Measurements from ENCODE around the gene COX18. TPM values are rescaled to one million over a fixed set of nuclear protein-coding genes. Genes with fewer than 3 reads are reported as not detected.

Gene COX18
- total RNA-seq, 3 donors from 2014 or later (not counting 1 experiment from before 2014, with no cell fraction given) = 9.6 to 10.3 (median 9.7) TPM

GRCh38 chr4:73053974-73054480, 15.5 kb downstream of the COX18 start:
- H3K27ac Mint-ChIP-seq = peak overlapping the region in 1 of 2 donors; percentile 56
- intact Hi-C loops (cut with micrococcal nuclease) = no loop called here
- 100% methylated on average over 1 of the region's 2 CpGs for WGBS (ENCODE audit: insufficient coverage)

GRCh38 chr4:73053076-73053475, 16.4 kb downstream of the COX18 start:
- H3K36me3 Mint-ChIP-seq = peaks cover 8% of the 10 kb centered on the region
- no peak overlapping the region for H3K4me3 Mint-ChIP-seq
- no peaks in the 10 kb centered on the region for H3K4me1 Mint-ChIP-seq
- peaks cover 32% of the 10 kb centered on the region for H3K36me3 ChIP-seq (ENCODE audit: control insufficient read depth, insufficient read depth, low read length)
- no peaks in the 10 kb centered on the region for H3K4me1 ChIP-seq (ENCODE audit: control insufficient read depth, insufficient read depth, low read length)
- no peaks in the 10 kb centered on the region for H3K27me3 ChIP-seq (ENCODE audit: control insufficient read depth, insufficient read depth, low read length)
- DNase-seq (no peak), ATAC-seq (no peak)
- no peak overlapping the region for H3K27ac ChIP-seq (ENCODE audit: low read length)
- intact Hi-C loops (cut with micrococcal nuclease) = no loop called here
- no peaks in the 10 kb centered on the region for H3K9me3 ChIP-seq (ENCODE audit: control insufficient read depth, insufficient read depth, low read length)
- no peak overlapping the region for H3K27ac Mint-ChIP-seq
- no peak overlapping the region for H3K4me3 ChIP-seq (ENCODE audit: low read length)
- no peaks in the 10 kb centered on the region for H3K9me3 Mint-ChIP-seq
- 92% methylated on average over 5 of the region's 5 CpGs for WGBS (ENCODE audit: insufficient coverage)
- H3K27me3 Mint-ChIP-seq (ENCODE audit: low read depth in 2 of 2) = no peaks in the 10 kb centered on the region
- no peak for TF ChIP-seq CTCF (IDR thresholded peaks at IDR 0.05)

More at GRCh38 chr4:73053974-73054480, 15.5 kb downstream of the COX18 start:
- Histone ChIP-seq H3K36me3 (ENCODE audit: control insufficient read depth, insufficient read depth, low read length) (peaks cover 41% of the 10 kb centered on the region), H3K27me3 (ENCODE audit: control insufficient read depth, insufficient read depth, low read length) (no peaks in the 10 kb centered on the region), H3K9me3 (ENCODE audit: control insufficient read depth, insufficient read depth, low read length) (no peaks in the 10 kb centered on the region), H3K4me3 (ENCODE audit: low read length) (no peak overlapping the region), H3K4me1 (ENCODE audit: control insufficient read depth, insufficient read depth, low read length) (no peaks in the 10 kb centered on the region), H3K27ac (ENCODE audit: low read length) (no peak overlapping the region)
- no peak for ATAC-seq
- no peak for DNase-seq
- no peaks in the 10 kb centered on the region for H3K9me3 Mint-ChIP-seq
- no peak for TF ChIP-seq CTCF (IDR thresholded peaks at IDR 0.05)
- H3K36me3 Mint-ChIP-seq = peaks cover 8% of the 10 kb centered on the region
- no peak overlapping the region for H3K4me3 Mint-ChIP-seq
- H3K27me3 Mint-ChIP-seq (ENCODE audit: low read depth in 2 of 2) = no peaks in the 10 kb centered on the region
- H3K4me1 Mint-ChIP-seq = no peaks in the 10 kb centered on the region

- DNase-seq = no peak
- 100% methylated on average over 1 of the region's 1 CpG for WGBS (ENCODE audit: insufficient coverage)
- intact Hi-C loops (cut with micrococcal nuclease) = no loop called here
- Mint-ChIP-seq H3K27me3 (ENCODE audit: low read depth in 2 of 2) (no peaks in the 10 kb centered on the region), H3K4me1 (no peaks in the 10 kb centered on the region), H3K27ac (no peak overlapping the region), H3K36me3 (peaks cover 8% of the 10 kb centered on the region), H3K9me3 (no peaks in the 10 kb centered on the region), H3K4me3 (no peak overlapping the region)
- no peak for TF ChIP-seq CTCF (IDR thresholded peaks at IDR 0.05)
- Histone ChIP-seq H3K4me1 (ENCODE audit: control insufficient read depth, insufficient read depth, low read length) (no peaks in the 10 kb centered on the region), H3K9me3 (ENCODE audit: control insufficient read depth, insufficient read depth, low read length) (no peaks in the 10 kb centered on the region), H3K27me3 (ENCODE audit: control insufficient read depth, insufficient read depth, low read length) (no peaks in the 10 kb centered on the region), H3K4me3 (ENCODE audit: low read length) (no peak overlapping the region), H3K36me3 (ENCODE audit: control insufficient read depth, insufficient read depth, low read length) (peaks cover 22% of the 10 kb centered on the region), H3K27ac (ENCODE audit: low read length) (no peak overlapping the region)
- no peak for ATAC-seq
These were observed 17.9 kb downstream of the COX18 start for GRCh38 chr4:73051625-73052024.

GRCh38 chr4:73045879-73046278, 23.6 kb downstream of the COX18 start:
- Histone ChIP-seq H3K4me3 (ENCODE audit: low read length) (no peak overlapping the region), H3K4me1 (ENCODE audit: control insufficient read depth, insufficient read depth, low read length) (no peaks in the 10 kb centered on the region), H3K27me3 (ENCODE audit: control insufficient read depth, insufficient read depth, low read length) (no peaks in the 10 kb centered on the region), H3K36me3 (ENCODE audit: control insufficient read depth, insufficient read depth, low read length) (no peaks in the 10 kb centered on the region), H3K27ac (ENCODE audit: low read length) (no peak overlapping the region), H3K9me3 (ENCODE audit: control insufficient read depth, insufficient read depth, low read length) (no peaks in the 10 kb centered on the region)
- no peak for ATAC-seq
- H3K4me3 Mint-ChIP-seq = no peak overlapping the region
- H3K36me3 Mint-ChIP-seq = no peaks in the 10 kb centered on the region
- intact Hi-C loops (cut with micrococcal nuclease) = no loop called here
- no peak for TF ChIP-seq CTCF (IDR thresholded peaks at IDR 0.05)
- DNase-seq = no peak
- no peaks in the 10 kb centered on the region for H3K4me1 Mint-ChIP-seq
- WGBS (ENCODE audit: insufficient coverage) = 98% methylated on average over 7 of the region's 7 CpGs
- H3K27ac Mint-ChIP-seq = no peak overlapping the region
- no peaks in the 10 kb centered on the region for H3K9me3 Mint-ChIP-seq
- no peaks in the 10 kb centered on the region for H3K27me3 Mint-ChIP-seq (ENCODE audit: low read depth in 2 of 2)

All from natural killer cell (primary cell).